Mucosa of gallbladder (tissue), 1 donor: Measurements from ENCODE around the gene DNM2. TPM values are rescaled to one million over a fixed set of nuclear protein-coding genes. Genes with fewer than 3 reads are reported as not detected.
A peak's percentile ranks its signal among the peaks of the same experiment; 100 is the strongest.

Source experiments
- DNase-seq: peaks from one replicate; pipeline ENCODE4 v3.0.0-alpha.2; 2020; ENCODE audit warnings: low spot score
- total RNA-seq: library from RNA; stranded (reverse); gene quantifications from one replicate; pipeline ENCODE4 v1.2.1, GENCODE V29; 2021
- donor health status: DM: no; HTN: no; CAD: no.

DNM2 gene
- total RNA-seq, 1 donor from 2014 or later, result 227 TPM

DNA sequence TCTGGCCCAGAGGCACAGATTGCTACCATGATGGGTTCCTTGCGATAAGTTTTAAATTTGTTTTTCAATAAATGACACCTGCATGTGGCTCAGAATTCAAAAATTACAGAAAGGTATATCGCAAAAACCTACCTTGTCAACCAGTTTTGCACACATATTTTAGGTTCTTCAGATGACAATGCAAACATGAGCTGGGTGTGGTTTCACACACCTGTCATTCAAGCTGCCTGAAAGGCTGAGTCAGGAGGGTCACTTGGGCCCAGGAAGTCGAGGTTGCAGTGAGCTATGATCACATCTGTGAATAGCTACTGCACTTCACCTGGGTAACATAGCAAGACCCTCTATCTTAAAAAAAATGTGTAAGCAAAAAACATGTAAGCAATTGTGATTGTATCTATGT is 56.1 kb downstream of the DNM2 start:
- no peak for DNase-seq

DNA sequence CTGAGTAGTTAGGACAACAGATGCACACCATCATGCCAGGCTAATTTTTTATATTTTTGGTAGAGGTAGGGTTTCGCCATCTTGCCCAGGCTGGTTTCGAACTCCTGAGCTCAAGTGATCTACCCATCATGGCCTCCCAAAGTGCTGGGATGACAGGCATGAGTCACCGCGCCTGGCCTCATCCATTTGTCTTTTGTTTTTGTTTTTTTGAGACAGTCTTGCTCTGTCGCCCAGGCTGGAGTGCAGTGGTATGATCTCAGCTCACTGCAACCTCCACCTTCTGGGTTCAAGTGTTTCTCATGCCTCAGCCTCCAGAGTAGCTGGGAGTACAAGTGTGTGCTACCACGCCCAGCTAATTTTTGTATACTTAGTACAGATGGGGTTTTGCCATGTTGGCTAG is 57.0 kb downstream of the DNM2 start:
- DNase-seq, result no peak

GRCh38 chr19:10776900-10777650 is 59.2 kb downstream of the DNM2 start:
- DNase-seq, result no peak

- peak; percentile 44 for DNase-seq
Observed at GRCh38 chr19:10780368-10780767, 62.5 kb downstream of the DNM2 start.

DNA sequence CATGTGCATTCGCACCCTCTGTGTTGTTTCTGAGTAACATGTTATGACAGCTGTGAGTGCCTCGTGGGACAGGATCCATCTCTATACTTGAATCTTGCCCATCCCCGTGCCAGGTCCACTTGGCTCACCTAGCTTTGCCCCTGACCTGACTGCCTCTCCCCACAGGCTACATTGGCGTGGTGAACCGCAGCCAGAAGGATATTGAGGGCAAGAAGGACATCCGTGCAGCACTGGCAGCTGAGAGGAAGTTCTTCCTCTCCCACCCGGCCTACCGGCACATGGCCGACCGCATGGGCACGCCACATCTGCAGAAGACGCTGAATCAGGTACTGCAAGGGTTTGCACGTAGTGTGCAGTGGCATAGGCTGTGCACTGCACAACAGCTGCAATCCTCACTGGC is 64.9 kb downstream of the DNM2 start:
- DNase-seq, result no peak

DNA sequence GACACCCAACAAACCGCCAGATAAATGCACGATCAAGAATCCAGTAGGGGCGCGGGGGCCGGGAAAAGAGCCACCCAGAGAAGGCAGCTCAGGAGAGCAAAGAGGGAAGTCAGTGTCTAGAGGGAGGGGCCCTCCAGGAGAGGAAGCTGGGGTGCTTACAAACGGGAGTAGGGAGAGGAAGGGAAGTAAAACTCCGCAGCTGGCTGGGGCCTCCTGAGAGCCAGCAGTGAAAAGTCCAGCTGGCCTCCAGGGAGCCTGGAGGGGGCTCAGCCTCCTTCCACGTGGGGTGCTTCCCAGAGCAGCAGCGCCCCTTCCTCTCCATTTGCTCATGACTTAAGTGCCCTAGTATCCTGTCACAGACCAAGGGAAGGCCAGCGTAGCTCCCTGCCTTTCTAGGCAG is 66.4 kb downstream of the DNM2 start:
- no peak for DNase-seq

DNA sequence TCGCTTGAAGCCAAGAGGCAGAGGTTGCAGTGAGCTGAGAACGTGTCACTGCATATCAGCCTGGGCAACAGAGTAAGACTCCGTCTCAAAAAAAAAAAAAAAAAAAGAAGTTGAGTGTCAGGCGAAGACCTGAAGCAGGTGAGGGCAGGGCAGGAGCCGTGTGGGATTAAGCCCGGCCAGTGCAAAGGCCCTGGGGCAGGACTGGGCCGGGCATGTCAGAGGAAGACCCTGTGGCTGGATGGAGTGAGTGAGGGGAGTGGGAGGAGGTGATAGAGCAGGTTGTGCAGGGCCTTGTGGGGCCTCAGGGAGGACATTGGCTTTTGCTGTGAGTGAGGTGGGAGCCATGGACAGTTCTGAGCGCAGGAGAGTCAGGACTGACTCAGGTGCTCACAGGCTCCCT is 70.3 kb downstream of the DNM2 start:
- DNase-seq, result no peak

- no peak for DNase-seq
Observed at GRCh38 chr19:10789866-10790265, 72.0 kb downstream of the DNM2 start.

DNA sequence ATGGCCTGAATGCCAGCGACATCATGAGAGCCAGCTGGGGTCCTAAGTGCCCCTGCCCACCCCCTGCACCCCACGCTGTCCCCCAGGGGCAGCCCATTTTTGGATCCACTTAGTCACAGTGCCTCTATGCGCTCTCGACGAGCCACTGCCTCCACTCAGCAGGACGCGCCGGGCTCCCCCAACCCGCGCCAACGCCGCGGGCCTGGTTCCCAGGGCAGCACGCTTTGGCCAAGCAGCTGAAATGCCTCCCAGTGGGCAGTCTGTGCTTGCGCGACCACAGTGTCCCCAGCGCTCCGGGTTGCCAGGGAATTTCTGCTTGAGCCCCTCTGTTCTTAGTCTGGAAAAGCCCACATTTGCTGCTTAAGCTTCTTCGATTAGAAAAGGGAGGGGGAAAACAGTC is 78.8 kb downstream of the DNM2 start:
- no peak for DNase-seq

DNA sequence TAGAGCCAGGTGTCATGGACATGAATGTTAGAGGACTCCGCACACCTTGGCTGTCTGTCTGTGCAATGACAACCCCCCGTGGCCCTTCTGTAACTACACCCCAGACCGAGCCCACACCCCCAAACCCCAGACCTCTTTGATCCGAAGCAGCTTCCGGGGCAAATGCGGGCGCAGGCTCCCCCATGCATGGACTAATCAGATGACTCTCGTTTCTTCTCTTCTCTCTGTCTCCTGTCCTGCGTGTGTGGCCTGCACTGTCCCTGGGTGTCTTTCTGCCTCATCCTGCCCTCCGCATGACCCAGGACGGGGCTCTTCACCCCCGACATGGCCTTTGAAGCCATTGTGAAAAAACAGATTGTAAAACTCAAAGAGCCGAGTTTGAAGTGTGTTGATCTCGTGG is 79.2 kb downstream of the DNM2 start:
- DNase-seq, result no peak

DNA sequence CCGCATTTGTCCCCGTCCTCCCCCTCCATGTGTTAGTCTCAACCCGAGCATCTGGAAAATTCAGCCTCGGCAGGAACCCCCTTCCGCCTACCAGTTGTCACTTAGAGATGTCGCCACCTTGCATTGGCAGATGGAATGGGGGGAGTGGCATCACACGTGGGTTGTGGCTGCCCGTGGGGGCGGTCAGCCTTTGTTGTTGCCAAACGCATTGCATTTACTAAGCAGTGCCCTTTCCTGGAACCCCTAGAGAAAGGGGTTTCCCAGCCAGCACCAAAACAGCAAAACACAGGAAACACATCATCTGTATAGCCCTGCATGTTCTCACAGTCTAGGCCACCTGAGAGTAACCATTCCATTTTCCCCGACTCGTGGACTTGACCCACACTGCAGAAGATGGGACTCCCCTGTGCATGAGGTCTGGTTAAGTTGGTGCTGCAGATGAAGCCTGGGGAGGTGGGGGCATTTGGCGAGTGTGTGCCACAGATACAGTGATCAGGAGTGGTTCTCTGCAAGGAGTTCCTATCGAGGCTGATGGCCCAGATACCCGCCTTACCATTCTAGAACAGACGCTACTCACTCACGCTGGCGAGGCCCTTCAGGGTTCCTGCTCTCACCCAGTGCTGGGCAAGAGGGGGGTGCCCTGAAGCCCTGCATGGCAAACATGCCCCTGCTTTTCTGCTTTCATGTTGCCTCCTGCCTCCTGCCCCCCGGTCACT is 79.8 kb downstream of the DNM2 start:
- DNase-seq, result no peak

DNA sequence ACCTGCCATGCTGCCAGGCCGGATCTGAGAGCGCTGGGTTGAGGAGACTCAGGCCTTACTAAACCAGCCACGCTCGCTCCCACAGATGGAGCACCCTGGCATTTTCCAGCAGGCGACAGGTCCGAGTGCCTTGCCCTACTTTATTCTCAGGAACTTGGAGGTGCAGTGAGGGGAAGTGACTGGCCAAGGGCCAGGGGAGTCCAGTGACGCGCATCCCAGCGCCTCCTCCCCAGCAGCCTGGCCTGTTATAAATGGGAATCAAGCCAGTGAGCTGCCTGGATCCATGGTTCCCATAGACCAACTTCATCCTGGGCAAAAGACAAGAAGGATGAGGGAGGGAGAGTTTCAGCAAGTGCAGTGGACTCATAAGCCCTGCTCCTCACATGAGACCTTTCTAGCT is 82.6 kb downstream of the DNM2 start:
- no peak for DNase-seq

- DNase-seq, result no peak
Observed at GRCh38 chr19:10802479-10802878, 84.6 kb downstream of the DNM2 start.

DNA sequence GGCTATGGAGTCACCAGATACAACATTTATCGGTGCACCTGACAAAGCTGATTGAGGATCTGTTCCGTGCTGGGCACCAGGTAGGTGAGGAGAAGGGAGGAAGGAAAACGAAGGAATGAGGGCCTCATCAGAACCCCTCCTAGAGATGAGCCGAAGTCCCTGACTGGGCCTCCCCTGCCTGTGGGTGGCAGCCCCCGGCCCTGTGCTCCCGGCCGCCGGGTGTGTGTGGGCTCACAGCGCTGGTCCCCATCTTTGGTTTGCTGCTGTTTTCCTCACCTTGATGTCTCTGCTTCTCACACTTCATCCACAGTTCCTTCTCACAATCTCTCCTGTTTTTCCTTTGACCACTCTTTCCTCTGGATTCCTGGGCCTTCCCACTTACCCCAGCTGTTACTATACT is 85.4 kb downstream of the DNM2 start:
- no peak for DNase-seq

GRCh38 chr19:10805065-10805757 is 87.3 kb downstream of the DNM2 start:
- DNase-seq, result no peak

DNA sequence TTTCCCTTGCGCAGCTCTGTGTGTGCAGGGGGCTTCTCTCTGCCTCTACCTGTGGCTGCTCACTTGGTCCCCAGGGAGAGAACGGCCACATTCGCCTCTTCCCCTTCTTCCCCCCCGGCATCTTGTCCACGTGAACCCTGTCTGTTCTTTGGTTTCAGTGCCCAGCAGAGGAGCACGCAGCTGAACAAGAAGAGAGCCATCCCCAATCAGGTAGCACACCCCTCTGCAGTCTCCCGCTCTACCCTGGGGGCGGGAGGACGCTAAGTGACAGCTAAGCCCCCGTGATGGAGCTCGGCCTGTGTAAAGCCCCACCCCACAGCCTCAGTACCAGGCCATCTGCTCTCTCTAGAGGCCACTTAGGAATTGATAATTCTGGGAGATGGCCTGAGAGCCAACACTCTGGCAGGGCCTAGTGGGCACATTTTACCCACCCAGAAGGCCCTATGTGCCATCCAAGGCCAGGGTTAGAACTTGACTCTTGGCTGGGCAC is 87.9 kb downstream of the DNM2 start:
- no peak for DNase-seq

DNA sequence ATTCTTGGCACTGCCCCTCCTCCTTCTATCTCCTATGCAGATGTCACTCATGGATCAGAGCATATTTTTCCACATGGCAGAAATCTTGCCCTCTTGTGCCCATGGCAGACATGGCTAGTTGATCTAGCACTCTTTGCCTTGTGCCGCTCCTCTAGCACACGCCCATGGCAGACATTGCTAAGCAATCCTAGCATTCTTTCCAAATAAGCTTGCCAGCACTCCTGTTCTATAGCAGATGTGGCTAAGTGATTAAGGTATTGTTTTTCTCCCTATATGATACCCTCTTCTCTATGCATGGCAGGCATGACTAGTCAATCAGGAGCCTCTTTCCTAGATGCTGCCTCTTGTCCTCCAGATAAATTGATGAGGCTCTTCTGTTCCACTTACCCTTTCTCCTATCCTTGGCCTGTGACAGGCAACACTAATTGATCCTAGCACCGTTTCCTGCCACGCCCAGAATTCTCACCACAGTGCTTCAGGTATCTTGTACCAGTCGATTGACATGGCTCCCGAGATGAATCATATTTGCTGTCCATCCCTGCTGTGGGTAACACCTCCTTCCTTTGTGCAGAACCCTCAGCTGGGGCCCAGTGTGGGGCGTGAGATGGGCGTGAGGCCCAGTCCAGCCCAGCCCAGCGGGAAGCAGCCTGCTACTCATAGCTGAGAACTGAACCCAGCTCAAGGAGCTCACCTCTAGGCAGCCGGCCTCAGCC is 91.2 kb downstream of the DNM2 start:
- peak; percentile 79 for DNase-seq

DNA sequence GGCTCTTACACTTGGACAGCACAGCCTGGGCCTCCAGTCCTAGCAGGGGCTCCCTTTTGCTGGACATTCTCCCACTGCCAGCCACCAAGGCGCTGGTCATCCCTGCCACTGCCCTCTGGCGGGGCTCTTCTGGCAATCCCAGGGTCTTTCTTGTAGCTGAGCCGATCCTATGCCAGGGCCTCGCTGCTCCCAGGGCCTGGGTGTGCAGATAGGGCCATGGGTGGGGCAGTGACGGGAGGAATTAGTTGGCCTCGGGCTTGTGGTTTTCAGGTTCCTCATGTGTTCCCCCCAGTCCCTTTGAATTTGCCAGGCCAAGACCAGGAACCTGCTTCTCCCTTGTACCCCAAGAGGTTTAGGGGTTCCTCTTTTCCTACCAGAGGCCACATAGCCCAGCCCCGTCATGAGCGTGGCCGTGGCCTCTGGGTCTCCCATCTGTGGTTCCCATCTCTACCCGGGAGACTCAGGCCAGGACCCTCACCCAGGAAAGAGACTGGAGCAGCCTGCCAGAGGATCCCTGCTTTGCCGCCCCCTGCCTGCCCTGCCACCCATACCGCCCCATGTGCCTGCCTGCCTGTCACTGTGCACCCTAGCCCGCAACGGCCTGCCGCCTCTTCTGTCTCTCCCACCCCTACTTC is 91.9 kb downstream of the DNM2 start:
- DNase-seq, result no peak

DNA sequence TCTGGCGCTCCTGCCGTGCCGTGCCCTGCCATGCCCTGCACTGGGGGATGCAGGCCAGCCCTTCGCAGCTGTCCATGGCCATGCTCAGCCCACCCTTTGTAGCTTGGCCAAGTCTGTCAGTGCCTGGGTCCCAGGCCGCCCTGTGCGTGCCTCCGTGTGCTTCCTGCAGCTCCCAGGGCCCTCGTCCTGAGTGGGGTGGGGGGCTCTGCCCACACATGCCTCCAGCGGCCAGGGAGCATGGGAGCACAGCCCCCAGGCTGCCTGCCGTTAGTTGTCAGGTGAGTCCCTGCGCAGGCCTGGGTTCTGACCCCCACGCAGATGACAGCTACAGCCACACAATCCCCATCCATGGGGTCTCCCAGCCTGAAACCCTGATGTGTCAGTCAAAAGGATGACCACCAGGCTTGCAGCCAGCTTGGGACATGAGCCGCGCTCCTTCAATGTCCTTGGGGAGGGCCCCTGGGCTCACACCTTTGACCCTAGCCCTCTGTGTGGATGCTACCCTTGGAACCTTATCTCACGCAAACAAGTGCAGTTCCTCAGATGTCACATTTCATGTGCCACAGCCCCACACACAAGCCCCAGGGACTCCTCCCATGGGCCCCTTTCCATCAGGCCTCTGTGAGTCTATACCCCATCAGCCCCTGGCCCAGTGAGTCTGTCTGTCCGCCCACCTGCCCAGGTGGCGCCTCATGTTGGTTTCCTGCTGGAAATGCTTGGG is 93.7 kb downstream of the DNM2 start:
- no peak for DNase-seq

DNA sequence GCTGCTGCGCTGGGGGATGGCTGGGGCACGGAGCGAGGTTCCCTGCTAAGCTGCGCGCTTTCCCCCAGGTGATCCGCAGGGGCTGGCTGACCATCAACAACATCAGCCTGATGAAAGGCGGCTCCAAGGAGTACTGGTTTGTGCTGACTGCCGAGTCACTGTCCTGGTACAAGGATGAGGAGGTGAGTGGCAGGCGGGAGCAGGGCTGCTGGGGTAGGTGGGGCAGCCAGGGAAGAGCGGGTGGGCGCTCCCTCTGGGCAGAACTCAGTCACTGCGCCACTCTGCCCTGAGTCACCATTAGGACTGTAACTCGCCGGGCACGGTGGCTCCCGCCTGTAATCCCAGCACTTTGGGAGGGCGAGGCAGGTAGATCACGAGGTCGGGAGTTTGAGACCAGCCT is 94.3 kb downstream of the DNM2 start:
- DNase-seq, result no peak

DNA sequence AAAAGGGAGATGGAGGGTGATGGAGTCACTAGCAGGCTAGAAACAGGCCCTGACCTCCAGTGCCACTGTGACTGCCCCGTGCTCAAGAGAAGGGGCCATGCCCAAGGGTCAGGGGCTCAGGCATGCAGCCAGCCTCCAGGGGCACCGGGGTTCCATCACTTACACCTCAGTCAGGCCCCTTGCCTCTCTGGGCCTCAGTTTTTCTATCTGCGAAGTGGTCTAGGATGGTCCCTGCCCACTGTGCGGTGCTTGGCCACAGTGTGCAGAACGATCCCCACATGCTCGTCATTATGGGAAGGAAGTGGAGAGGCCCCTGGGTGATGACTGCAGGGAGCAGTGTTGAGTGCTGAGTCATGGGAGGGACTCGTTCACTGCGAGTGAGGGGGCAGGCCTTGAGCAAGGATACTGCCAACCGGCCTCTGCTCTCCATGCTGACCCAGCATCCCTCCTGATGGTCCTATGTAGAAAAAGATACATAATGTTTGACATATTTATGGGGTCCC is 95.1 kb downstream of the DNM2 start:
- peak; percentile 29 for DNase-seq
